ENCODE measurements around the gene XPNPEP3.
"Not testable (repeated sequence)": the region's sequence is repeated elsewhere in the genome, so short reads cannot be mapped to it uniquely, and the experiment has no call there.

The XPNPEP3 gene

GRCh38 chr22:40912987-40913386 lies 56.0 kb downstream of the XPNPEP3 start:
- H2AK5ac ChIP-seq (ENCODE audit: low read depth, low read length); H2BK5ac ChIP-seq (ENCODE audit: low read length); H2BK15ac ChIP-seq (ENCODE audit: low read length); H3K4ac ChIP-seq (ENCODE audit: low read length); H2AFZ ChIP-seq (ENCODE audit: low read length); H3K14ac ChIP-seq (ENCODE audit: low read length); H3K9me3 ChIP-seq (replicated peaks in 1 of 2; ENCODE audit: control insufficient read depth in 2 of 2, insufficient read depth in 1 of 2, low read depth in 1 of 2, low read length in 2 of 2); H2BK12ac ChIP-seq (ENCODE audit: low read length); H4K91ac ChIP-seq (ENCODE audit: low read depth, low read length, poor library complexity); H2BK120ac ChIP-seq (ENCODE audit: low read depth, low read length); H3K4me1 ChIP-seq (ENCODE audit: control insufficient read depth in 2 of 2, insufficient read depth in 1 of 2, low read depth in 1 of 2, low read length in 2 of 2); H3K23ac ChIP-seq (ENCODE audit: low read depth, low read length, poor library complexity); H4K8ac ChIP-seq (ENCODE audit: low read depth, low read length); H3K79me1 ChIP-seq (ENCODE audit: low read depth, low read length); DNase-seq (ENCODE audit: low spot score); H3K4me3 ChIP-seq (ENCODE audit: low read length in 2 of 2); H3K27ac ChIP-seq (replicated peaks; ENCODE audit: low read length); H3K27me3 ChIP-seq (ENCODE audit: control insufficient read depth in 3 of 3, insufficient read depth in 3 of 3, low read depth in 1 of 3, low read length in 3 of 3); H3K18ac ChIP-seq (ENCODE audit: low read length); H3K4me2 ChIP-seq (ENCODE audit: insufficient read depth, low read length, poor library complexity, severe bottlenecking): not testable (repeated sequence)
- Histone ChIP-seq H3K36me3 (replicated peaks in 1 of 2; ENCODE audit: control insufficient read depth in 2 of 2, insufficient read depth in 2 of 2, low read length in 2 of 2) (peaks cover 5 to 93% of the 10 kb centered on the region in 2 donors), H3K9ac (ENCODE audit: low read depth, low read length, poor library complexity) (peak overlapping the region; percentile 34)
- WGBS, 2 donors (ENCODE audit: extremely low coverage in 2 of 2, insufficient read length in 2 of 2, insufficient replicate concordance in 1 of 2), result no CpG with 5 or more reads among the region's 6 CpGs

GRCh38 chr22:40919446-40919845 lies 62.5 kb downstream of the XPNPEP3 start:
- no peak overlapping the region for H3K18ac ChIP-seq (ENCODE audit: low read length)
- WGBS, 2 donors (ENCODE audit: extremely low coverage in 2 of 2, insufficient read length in 2 of 2, insufficient replicate concordance in 1 of 2), result no CpG with 5 or more reads among the region's 5 CpGs
- H4K8ac ChIP-seq (ENCODE audit: low read depth, low read length), result no peak overlapping the region
- H3K36me3 ChIP-seq (replicated peaks in 1 of 2; ENCODE audit: control insufficient read depth in 2 of 2, insufficient read depth in 2 of 2, low read length in 2 of 2), result peaks cover 12 to 85% of the 10 kb centered on the region in 2 donors
- H3K9ac ChIP-seq (ENCODE audit: low read depth, low read length, poor library complexity), result no peak overlapping the region
- H3K14ac ChIP-seq (ENCODE audit: low read length), result no peak overlapping the region
- no peak overlapping the region for H3K23ac ChIP-seq (ENCODE audit: low read depth, low read length, poor library complexity)
- no peak overlapping the region for H2BK12ac ChIP-seq (ENCODE audit: low read length)
- no peak overlapping the region for H4K91ac ChIP-seq (ENCODE audit: low read depth, low read length, poor library complexity)
- no peak overlapping the region for H3K4me3 ChIP-seq (ENCODE audit: low read length in 2 of 2)
- no peak overlapping the region for H2AK5ac ChIP-seq (ENCODE audit: low read depth, low read length)
- no peaks in the 10 kb centered on the region for H3K27me3 ChIP-seq (ENCODE audit: control insufficient read depth in 3 of 3, insufficient read depth in 3 of 3, low read depth in 1 of 3, low read length in 3 of 3)
- H2BK15ac ChIP-seq (ENCODE audit: low read length), result no peak overlapping the region
- H3K27ac ChIP-seq (replicated peaks; ENCODE audit: low read length), result no peak overlapping the region
- no peak overlapping the region for H2BK120ac ChIP-seq (ENCODE audit: low read depth, low read length)
- no peaks in the 10 kb centered on the region for H3K79me1 ChIP-seq (ENCODE audit: low read depth, low read length)
- H2BK5ac ChIP-seq (ENCODE audit: low read length), result no peak overlapping the region
- H3K4me1 ChIP-seq (ENCODE audit: control insufficient read depth in 2 of 2, insufficient read depth in 1 of 2, low read depth in 1 of 2, low read length in 2 of 2), result no peaks in the 10 kb centered on the region
- DNase-seq (ENCODE audit: low spot score), result no peak
- H3K9me3 ChIP-seq (replicated peaks in 1 of 2; ENCODE audit: control insufficient read depth in 2 of 2, insufficient read depth in 1 of 2, low read depth in 1 of 2, low read length in 2 of 2), result no peaks in the 10 kb centered on the region
- H3K4ac ChIP-seq (ENCODE audit: low read length), result no peak overlapping the region
- H2AFZ ChIP-seq (ENCODE audit: low read length), result no peak overlapping the region
- no peak overlapping the region for H3K4me2 ChIP-seq (ENCODE audit: insufficient read depth, low read length, poor library complexity, severe bottlenecking)

- Histone ChIP-seq H3K4me2 (ENCODE audit: insufficient read depth, low read length, poor library complexity, severe bottlenecking) (no peak overlapping the region), H3K36me3 (replicated peaks in 1 of 2; ENCODE audit: control insufficient read depth in 2 of 2, insufficient read depth in 2 of 2, low read length in 2 of 2) (peaks cover 16 to 85% of the 10 kb centered on the region in 2 donors)
Measured at GRCh38 chr22:40920526-40920925, 63.6 kb downstream of the XPNPEP3 start.

GRCh38 chr22:40922484-40923303 lies 65.7 kb downstream of the XPNPEP3 start:
- H2AFZ ChIP-seq (ENCODE audit: low read length), result no peak overlapping the region
- peak; percentile 42 for DNase-seq (ENCODE audit: low spot score)
- H3K9me3 ChIP-seq (replicated peaks in 1 of 2; ENCODE audit: control insufficient read depth in 2 of 2, insufficient read depth in 1 of 2, low read depth in 1 of 2, low read length in 2 of 2), result no peaks in the 10 kb centered on the region
- peaks cover 2% of the 10 kb centered on the region for H3K79me1 ChIP-seq (ENCODE audit: low read depth, low read length)
- no peak overlapping the region for H4K91ac ChIP-seq (ENCODE audit: low read depth, low read length, poor library complexity)
- H3K27me3 ChIP-seq (ENCODE audit: control insufficient read depth in 3 of 3, insufficient read depth in 3 of 3, low read depth in 1 of 3, low read length in 3 of 3), result no peaks in the 10 kb centered on the region
- no peak overlapping the region for H3K9ac ChIP-seq (ENCODE audit: low read depth, low read length, poor library complexity)
- no peak overlapping the region for H3K18ac ChIP-seq (ENCODE audit: low read length)
- no peak overlapping the region for H3K14ac ChIP-seq (ENCODE audit: low read length)
- H2AK5ac ChIP-seq (ENCODE audit: low read depth, low read length), result no peak overlapping the region
- H4K8ac ChIP-seq (ENCODE audit: low read depth, low read length), result no peak overlapping the region
- no CpG with 5 or more reads among the region's 5 CpGs for whole genome bisulfite sequencing, 2 donors (ENCODE audit: extremely low coverage in 2 of 2, insufficient read length in 2 of 2, insufficient replicate concordance in 1 of 2)
- H3K4ac ChIP-seq (ENCODE audit: low read length), result no peak overlapping the region
- no peak overlapping the region for H2BK120ac ChIP-seq (ENCODE audit: low read depth, low read length)
- no peak overlapping the region for H3K27ac ChIP-seq (replicated peaks; ENCODE audit: low read length)
- peaks cover 21 to 82% of the 10 kb centered on the region in 2 donors for H3K36me3 ChIP-seq (replicated peaks in 1 of 2; ENCODE audit: control insufficient read depth in 2 of 2, insufficient read depth in 2 of 2, low read length in 2 of 2)
- no peak overlapping the region for H3K4me3 ChIP-seq (ENCODE audit: low read length in 2 of 2)
- H3K4me2 ChIP-seq (ENCODE audit: insufficient read depth, low read length, poor library complexity, severe bottlenecking), result no peak overlapping the region
- H2BK15ac ChIP-seq (ENCODE audit: low read length), result no peak overlapping the region
- H3K4me1 ChIP-seq (ENCODE audit: control insufficient read depth in 2 of 2, insufficient read depth in 1 of 2, low read depth in 1 of 2, low read length in 2 of 2), result no peaks in the 10 kb centered on the region
- no peak overlapping the region for H3K23ac ChIP-seq (ENCODE audit: low read depth, low read length, poor library complexity)
- H2BK12ac ChIP-seq (ENCODE audit: low read length), result no peak overlapping the region
- H2BK5ac ChIP-seq (ENCODE audit: low read length), result no peak overlapping the region

More at GRCh38 chr22:40920526-40920925, 63.6 kb downstream of the XPNPEP3 start:
- Histone ChIP-seq H2BK120ac (ENCODE audit: low read depth, low read length) (no peak overlapping the region), H3K79me1 (ENCODE audit: low read depth, low read length) (no peaks in the 10 kb centered on the region), H4K8ac (ENCODE audit: low read depth, low read length) (no peak overlapping the region), H3K9ac (ENCODE audit: low read depth, low read length, poor library complexity) (no peak overlapping the region), H3K4me3 (ENCODE audit: low read length in 2 of 2) (no peak overlapping the region), H3K27ac (replicated peaks; ENCODE audit: low read length) (no peak overlapping the region), H3K14ac (ENCODE audit: low read length) (no peak overlapping the region), H3K18ac (ENCODE audit: low read length) (no peak overlapping the region), H2AK5ac (ENCODE audit: low read depth, low read length) (no peak overlapping the region), H2BK12ac (ENCODE audit: low read length) (no peak overlapping the region), H3K4me1 (ENCODE audit: control insufficient read depth in 2 of 2, insufficient read depth in 1 of 2, low read depth in 1 of 2, low read length in 2 of 2) (no peaks in the 10 kb centered on the region), H2BK5ac (ENCODE audit: low read length) (no peak overlapping the region), H3K27me3 (ENCODE audit: control insufficient read depth in 3 of 3, insufficient read depth in 3 of 3, low read depth in 1 of 3, low read length in 3 of 3) (no peaks in the 10 kb centered on the region), H4K91ac (ENCODE audit: low read depth, low read length, poor library complexity) (no peak overlapping the region), H3K23ac (ENCODE audit: low read depth, low read length, poor library complexity) (no peak overlapping the region), H3K4ac (ENCODE audit: low read length) (no peak overlapping the region), H2BK15ac (ENCODE audit: low read length) (no peak overlapping the region), H3K9me3 (replicated peaks in 1 of 2; ENCODE audit: control insufficient read depth in 2 of 2, insufficient read depth in 1 of 2, low read depth in 1 of 2, low read length in 2 of 2) (no peaks in the 10 kb centered on the region), H2AFZ (ENCODE audit: low read length) (no peak overlapping the region)
- WGBS, 2 donors (ENCODE audit: extremely low coverage in 2 of 2, insufficient read length in 2 of 2, insufficient replicate concordance in 1 of 2), result no CpG with 5 or more reads among the region's 9 CpGs
- DNase-seq (ENCODE audit: low spot score), result no peak

Measured in neuronal stem cell (in vitro differentiated cells).